Measurements from ENCODE around the gene RGP1.

Gene RGP1

DNA sequence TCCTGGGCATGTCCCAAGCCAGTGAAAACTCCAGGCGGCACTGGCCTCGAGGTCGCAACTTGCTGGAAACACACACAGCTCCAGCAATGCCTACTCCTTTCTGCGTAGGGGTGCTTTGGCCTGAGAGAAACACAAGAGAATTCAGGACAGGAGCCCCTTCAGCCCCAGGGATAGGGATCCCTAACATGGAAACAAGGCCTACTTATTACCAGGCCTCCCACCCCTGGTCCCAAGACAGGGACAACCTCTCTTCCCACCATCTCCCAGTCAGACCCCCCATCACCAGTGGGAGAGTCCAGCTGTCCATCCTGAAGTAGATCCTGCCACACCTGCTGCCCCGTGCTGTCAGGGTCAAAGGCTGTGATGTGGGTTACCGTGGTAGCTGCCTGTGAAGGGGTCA lies 8.8 kb upstream of the RGP1 start:
- no peak overlapping the region for H3K4me3 ChIP-seq (ENCODE audit: low read depth, low read length)
- DNase-seq (ENCODE audit: low read depth, low spot score): no peak
- in situ Hi-C loops (cut with HindIII; ENCODE audit: low sequenced_read_pairs): no loop called here
- TF ChIP-seq, protein P1, sequence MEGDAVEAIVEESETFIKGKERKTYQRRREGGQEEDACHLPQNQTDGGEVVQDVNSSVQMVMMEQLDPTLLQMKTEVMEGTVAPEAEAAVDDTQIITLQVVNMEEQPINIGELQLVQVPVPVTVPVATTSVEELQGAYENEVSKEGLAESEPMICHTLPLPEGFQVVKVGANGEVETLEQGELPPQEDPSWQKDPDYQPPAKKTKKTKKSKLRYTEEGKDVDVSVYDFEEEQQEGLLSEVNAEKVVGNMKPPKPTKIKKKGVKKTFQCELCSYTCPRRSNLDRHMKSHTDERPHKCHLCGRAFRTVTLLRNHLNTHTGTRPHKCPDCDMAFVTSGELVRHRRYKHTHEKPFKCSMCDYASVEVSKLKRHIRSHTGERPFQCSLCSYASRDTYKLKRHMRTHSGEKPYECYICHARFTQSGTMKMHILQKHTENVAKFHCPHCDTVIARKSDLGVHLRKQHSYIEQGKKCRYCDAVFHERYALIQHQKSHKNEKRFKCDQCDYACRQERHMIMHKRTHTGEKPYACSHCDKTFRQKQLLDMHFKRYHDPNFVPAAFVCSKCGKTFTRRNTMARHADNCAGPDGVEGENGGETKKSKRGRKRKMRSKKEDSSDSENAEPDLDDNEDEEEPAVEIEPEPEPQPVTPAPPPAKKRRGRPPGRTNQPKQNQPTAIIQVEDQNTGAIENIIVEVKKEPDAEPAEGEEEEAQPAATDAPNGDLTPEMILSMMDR (IDR thresholded peaks at IDR 0.05; ENCODE audit: low read depth, low read length): no peak

DNA sequence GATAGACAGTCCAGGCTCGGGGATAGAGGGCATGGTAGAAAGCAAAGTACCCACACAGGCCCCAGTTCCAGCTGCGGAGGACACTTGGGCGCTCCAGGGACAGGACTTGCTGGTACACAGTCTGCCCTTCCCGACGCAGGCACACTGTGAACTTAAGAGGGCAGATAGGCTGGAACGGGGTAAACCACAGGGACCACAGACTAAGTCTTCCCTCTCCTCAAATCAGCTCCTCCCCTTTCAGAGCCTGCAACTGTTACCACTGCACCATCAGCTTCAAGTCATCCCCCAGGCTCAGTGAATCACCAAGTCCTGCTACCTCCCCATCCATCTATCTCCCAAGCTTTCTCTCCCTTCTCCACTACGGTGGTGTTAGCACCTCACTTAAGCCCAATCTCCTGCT lies 7.3 kb upstream of the RGP1 start:
- H3K4me3 ChIP-seq (ENCODE audit: low read depth, low read length): no peak overlapping the region
- in situ Hi-C loops (cut with HindIII; ENCODE audit: low sequenced_read_pairs): no loop called here
- DNase-seq (ENCODE audit: low read depth, low spot score): no peak
- TF ChIP-seq, protein P1 (IDR thresholded peaks at IDR 0.05; ENCODE audit: low read depth, low read length): no peak

GRCh38 chr9:35743452-35743851 lies 5.6 kb upstream of the RGP1 start:
- no peak for DNase-seq (ENCODE audit: low read depth, low spot score)
- H3K4me3 ChIP-seq (ENCODE audit: low read depth, low read length): no peak overlapping the region
- in situ Hi-C loops (cut with HindIII; ENCODE audit: low sequenced_read_pairs): no loop called here
- TF ChIP-seq, protein P1 (IDR thresholded peaks at IDR 0.05; ENCODE audit: low read depth, low read length): no peak

GRCh38 chr9:35743880-35744518 lies 5.1 kb upstream of the RGP1 start:
- TF ChIP-seq, protein P1 (IDR thresholded peaks at IDR 0.05; ENCODE audit: low read depth, low read length): no peak
- H3K4me3 ChIP-seq (ENCODE audit: low read depth, low read length): no peak overlapping the region
- in situ Hi-C loops (cut with HindIII; ENCODE audit: low sequenced_read_pairs): no loop called here
- DNase-seq (ENCODE audit: low read depth, low spot score): no peak

DNA sequence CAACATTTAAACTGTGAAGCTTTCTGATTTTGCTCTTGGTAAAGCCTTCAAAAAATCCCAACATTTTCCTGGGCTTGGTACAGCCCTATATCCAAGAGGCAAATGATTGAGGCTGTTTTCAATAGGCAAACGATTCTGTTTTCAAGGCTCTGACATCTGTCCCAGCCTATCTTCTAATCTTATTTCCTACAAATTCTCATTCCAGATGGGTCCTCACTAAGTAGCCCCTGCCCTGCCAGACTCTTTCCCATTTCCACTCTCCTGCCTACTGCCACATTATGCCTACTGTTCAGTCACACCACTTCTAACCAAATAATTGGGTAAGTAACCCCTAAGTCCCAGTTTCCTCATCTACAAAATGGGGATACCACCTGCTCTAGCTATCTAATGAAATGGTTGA lies 3.5 kb upstream of the RGP1 start:
- no peak overlapping the region for H3K4me3 ChIP-seq (ENCODE audit: low read depth, low read length)

GRCh38 chr9:35746583-35746982 lies 2.5 kb upstream of the RGP1 start:
- no peak for DNase-seq (ENCODE audit: low read depth, low spot score)
- TF ChIP-seq, protein P1 (IDR thresholded peaks at IDR 0.05; ENCODE audit: low read depth, low read length): no peak
- H3K4me3 ChIP-seq (ENCODE audit: low read depth, low read length): peak overlapping the region; percentile 90
- in situ Hi-C loops (cut with HindIII; ENCODE audit: low sequenced_read_pairs): no loop called here

More for the DNA sequence above, 3.5 kb upstream of the RGP1 start:
- no peak for DNase-seq (ENCODE audit: low read depth, low spot score)
- TF ChIP-seq, protein P1 (IDR thresholded peaks at IDR 0.05; ENCODE audit: low read depth, low read length): no peak
- in situ Hi-C loops (cut with HindIII; ENCODE audit: low sequenced_read_pairs): no loop called here
